Measurements from ENCODE around the gene LEMD3. TPM values are rescaled to one million over a fixed set of nuclear protein-coding genes. Genes with fewer than 3 reads are reported as not detected.

LEMD3 gene
- total RNA-seq, 1 donor from 2014 or later = 31.9 TPM

DNA sequence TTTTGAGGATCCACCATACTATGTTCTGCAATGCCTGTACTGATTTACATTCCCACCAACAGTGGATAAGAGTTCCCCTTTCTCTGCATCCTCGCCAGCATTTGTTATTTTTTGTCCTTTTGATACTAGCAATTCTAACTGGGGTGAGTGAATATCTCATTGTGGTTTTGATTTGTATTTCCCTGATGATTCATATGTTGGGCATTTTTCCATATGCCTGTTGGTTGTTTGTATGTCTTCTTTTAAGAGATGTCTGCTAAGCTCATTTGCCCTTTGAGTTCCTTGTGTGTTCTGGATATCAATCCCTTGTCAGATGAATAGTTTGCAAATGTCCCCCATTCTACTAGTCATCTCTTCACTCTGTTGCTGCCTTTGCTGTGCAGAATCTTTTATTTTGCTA is 60.1 kb downstream of the LEMD3 start:
- no peak for TF ChIP-seq CTCF (IDR thresholded peaks at IDR 0.05)
- H3K4me1 ChIP-seq = no peaks in the 10 kb centered on the region
- no peak for ATAC-seq

GRCh38 chr12:65232476-65233077 is 63.2 kb downstream of the LEMD3 start:
- TF ChIP-seq CTCF (IDR thresholded peaks at IDR 0.05) = peak; percentile 48
- Histone ChIP-seq H3K4me3 (no peak overlapping the region), H3K4me1 (no peaks in the 10 kb centered on the region), H3K9me3 (peaks cover 14% of the 10 kb centered on the region), H3K27me3 (ENCODE audit: low read depth) (no peaks in the 10 kb centered on the region), H3K27ac (no peak overlapping the region), H3K36me3 (peaks cover 8% of the 10 kb centered on the region)
- intact Hi-C loops (cut with DNase I) = no loop called here
- ATAC-seq (no peak), DNase-seq (no peak)

More for the DNA sequence above, 60.1 kb downstream of the LEMD3 start:
- DNase-seq = no peak
- Histone ChIP-seq H3K36me3 (peaks cover 14% of the 10 kb centered on the region), H3K27ac (no peak overlapping the region), H3K9me3 (peaks cover 14% of the 10 kb centered on the region), H3K27me3 (ENCODE audit: low read depth) (no peaks in the 10 kb centered on the region), H3K4me3 (no peak overlapping the region)
- intact Hi-C loops (cut with DNase I) = no loop called here

DNA sequence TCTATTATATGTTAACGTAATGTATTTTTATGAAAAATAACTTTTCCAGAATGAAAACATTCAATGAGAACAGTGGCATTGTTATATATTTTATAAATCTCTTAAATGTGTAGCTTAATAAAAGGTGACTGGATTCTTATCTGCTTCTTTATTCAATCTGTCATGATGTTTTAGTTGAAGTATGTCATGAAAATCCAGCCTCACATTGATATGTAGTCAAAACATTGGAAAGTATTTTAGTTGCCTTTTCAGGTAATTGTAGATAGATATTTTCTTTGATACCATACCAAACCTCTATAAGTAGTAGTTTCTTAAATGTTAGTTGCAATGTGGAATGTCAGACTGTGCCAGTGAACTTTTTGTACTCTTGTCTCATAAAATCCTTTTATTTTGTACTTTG is 67.8 kb downstream of the LEMD3 start:
- Histone ChIP-seq H3K4me3 (no peak overlapping the region), H3K27ac (no peak overlapping the region), H3K36me3 (peaks cover 24% of the 10 kb centered on the region), H3K9me3 (no peaks in the 10 kb centered on the region), H3K4me1 (no peaks in the 10 kb centered on the region), H3K27me3 (ENCODE audit: low read depth) (no peaks in the 10 kb centered on the region)
- ATAC-seq (no peak), DNase-seq (no peak)
- intact Hi-C loops (cut with DNase I) = no loop called here
- no peak for TF ChIP-seq CTCF (IDR thresholded peaks at IDR 0.05)

- H3K27me3 ChIP-seq (ENCODE audit: low read depth) = no peaks in the 10 kb centered on the region
- no peak for ATAC-seq
- H3K9me3 ChIP-seq = no peaks in the 10 kb centered on the region
- peaks cover 39% of the 10 kb centered on the region for H3K36me3 ChIP-seq
- H3K27ac ChIP-seq = no peak overlapping the region
- intact Hi-C loops (cut with DNase I) = no loop called here
- H3K4me3 ChIP-seq = no peak overlapping the region
- no peak for DNase-seq
- no peak for TF ChIP-seq CTCF (IDR thresholded peaks at IDR 0.05)
- H3K4me1 ChIP-seq = no peaks in the 10 kb centered on the region
These were observed 69.2 kb downstream of the LEMD3 start for GRCh38 chr12:65238609-65239008.

GRCh38 chr12:65248656-65249633 is 79.6 kb downstream of the LEMD3 start:
- no peak for TF ChIP-seq CTCF (IDR thresholded peaks at IDR 0.05)
- Histone ChIP-seq H3K27me3 (ENCODE audit: low read depth) (no peaks in the 10 kb centered on the region), H3K27ac (no peak overlapping the region), H3K9me3 (no peaks in the 10 kb centered on the region), H3K4me3 (no peak overlapping the region), H3K4me1 (no peaks in the 10 kb centered on the region), H3K36me3 (peaks cover 13% of the 10 kb centered on the region)
- DNase-seq = no peak
- no peak for ATAC-seq
- intact Hi-C loops (cut with DNase I) = no loop called here
